ENCODE results near the gene DOK3. TPM values are rescaled to one million over a fixed set of nuclear protein-coding genes. Genes with fewer than 3 reads are reported as not detected.

DOK3 gene
- total and polyA plus RNA-seq, 2 of the 13 experiments (the other 11 are each of a cell fraction or from before 2014, with no cell fraction given), result 1.4 to 1.5 TPM

- TF ChIP-seq, protein P1, sequence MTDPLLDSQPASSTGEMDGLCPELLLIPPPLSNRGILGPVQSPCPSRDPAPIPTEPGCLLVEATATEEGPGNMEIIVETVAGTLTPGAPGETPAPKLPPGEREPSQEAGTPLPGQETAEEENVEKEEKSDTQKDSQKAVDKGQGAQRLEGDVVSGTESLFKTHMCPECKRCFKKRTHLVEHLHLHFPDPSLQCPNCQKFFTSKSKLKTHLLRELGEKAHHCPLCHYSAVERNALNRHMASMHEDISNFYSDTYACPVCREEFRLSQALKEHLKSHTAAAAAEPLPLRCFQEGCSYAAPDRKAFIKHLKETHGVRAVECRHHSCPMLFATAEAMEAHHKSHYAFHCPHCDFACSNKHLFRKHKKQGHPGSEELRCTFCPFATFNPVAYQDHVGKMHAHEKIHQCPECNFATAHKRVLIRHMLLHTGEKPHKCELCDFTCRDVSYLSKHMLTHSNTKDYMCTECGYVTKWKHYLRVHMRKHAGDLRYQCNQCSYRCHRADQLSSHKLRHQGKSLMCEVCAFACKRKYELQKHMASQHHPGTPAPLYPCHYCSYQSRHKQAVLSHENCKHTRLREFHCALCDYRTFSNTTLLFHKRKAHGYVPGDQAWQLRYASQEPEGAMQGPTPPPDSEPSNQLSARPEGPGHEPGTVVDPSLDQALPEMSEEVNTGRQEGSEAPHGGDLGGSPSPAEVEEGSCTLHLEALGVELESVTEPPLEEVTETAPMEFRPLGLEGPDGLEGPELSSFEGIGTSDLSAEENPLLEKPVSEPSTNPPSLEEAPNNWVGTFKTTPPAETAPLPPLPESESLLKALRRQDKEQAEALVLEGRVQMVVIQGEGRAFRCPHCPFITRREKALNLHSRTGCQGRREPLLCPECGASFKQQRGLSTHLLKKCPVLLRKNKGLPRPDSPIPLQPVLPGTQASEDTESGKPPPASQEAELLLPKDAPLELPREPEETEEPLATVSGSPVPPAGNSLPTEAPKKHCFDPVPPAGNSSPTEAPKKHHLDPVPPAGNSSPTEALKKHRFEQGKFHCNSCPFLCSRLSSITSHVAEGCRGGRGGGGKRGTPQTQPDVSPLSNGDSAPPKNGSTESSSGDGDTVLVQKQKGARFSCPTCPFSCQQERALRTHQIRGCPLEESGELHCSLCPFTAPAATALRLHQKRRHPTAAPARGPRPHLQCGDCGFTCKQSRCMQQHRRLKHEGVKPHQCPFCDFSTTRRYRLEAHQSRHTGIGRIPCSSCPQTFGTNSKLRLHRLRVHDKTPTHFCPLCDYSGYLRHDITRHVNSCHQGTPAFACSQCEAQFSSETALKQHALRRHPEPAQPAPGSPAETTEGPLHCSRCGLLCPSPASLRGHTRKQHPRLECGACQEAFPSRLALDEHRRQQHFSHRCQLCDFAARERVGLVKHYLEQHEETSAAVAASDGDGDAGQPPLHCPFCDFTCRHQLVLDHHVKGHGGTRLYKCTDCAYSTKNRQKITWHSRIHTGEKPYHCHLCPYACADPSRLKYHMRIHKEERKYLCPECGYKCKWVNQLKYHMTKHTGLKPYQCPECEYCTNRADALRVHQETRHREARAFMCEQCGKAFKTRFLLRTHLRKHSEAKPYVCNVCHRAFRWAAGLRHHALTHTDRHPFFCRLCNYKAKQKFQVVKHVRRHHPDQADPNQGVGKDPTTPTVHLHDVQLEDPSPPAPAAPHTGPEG (CRISPR knock-in tag; IDR thresholded peaks at IDR 0.05), result no peak
- TF ChIP-seq, protein P2, sequence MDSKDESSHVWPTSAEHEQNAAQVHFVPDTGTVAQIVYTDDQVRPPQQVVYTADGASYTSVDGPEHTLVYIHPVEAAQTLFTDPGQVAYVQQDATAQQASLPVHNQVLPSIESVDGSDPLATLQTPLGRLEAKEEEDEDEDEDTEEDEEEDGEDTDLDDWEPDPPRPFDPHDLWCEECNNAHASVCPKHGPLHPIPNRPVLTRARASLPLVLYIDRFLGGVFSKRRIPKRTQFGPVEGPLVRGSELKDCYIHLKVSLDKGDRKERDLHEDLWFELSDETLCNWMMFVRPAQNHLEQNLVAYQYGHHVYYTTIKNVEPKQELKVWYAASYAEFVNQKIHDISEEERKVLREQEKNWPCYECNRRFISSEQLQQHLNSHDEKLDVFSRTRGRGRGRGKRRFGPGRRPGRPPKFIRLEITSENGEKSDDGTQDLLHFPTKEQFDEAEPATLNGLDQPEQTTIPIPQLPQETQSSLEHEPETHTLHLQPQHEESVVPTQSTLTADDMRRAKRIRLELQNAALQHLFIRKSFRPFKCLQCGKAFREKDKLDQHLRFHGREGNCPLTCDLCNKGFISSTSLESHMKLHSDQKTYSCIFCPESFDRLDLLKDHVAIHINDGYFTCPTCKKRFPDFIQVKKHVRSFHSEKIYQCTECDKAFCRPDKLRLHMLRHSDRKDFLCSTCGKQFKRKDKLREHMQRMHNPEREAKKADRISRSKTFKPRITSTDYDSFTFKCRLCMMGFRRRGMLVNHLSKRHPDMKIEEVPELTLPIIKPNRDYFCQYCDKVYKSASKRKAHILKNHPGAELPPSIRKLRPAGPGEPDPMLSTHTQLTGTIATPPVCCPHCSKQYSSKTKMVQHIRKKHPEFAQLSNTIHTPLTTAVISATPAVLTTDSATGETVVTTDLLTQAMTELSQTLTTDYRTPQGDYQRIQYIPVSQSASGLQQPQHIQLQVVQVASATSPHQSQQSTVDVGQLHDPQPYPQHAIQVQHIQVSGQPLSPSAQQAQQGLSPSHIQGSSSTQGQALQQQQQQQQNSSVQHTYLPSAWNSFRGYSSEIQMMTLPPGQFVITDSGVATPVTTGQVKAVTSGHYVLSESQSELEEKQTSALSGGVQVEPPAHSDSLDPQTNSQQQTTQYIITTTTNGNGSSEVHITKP (CRISPR knock-in tag; IDR thresholded peaks at IDR 0.05; ENCODE audit: low read depth), result no peak
- peak; percentile 58 for TF ChIP-seq SAP130 (CRISPR knock-in tag; IDR thresholded peaks at IDR 0.05; ENCODE audit: low read depth)
- no peak for TF ChIP-seq ETV6 (CRISPR knock-in tag; conservative IDR thresholded peaks at IDR 0.05)
- no peak for TF ChIP-seq NFE2 (CRISPR knock-in tag; IDR thresholded peaks at IDR 0.05)
- no peak for TF ChIP-seq AGO1 (IDR thresholded peaks at IDR 0.05; ENCODE audit: low read depth, low read length, poor library complexity, severe bottlenecking)
- TF ChIP-seq ZNF850 (CRISPR knock-in tag; conservative IDR thresholded peaks at IDR 0.05), result no peak
- TF ChIP-seq NR2F1 (CRISPR knock-in tag; IDR thresholded peaks at IDR 0.05), result no peak
- TF ChIP-seq HNF1B (CRISPR knock-in tag; IDR thresholded peaks at IDR 0.05), result no peak
- no peak for TF ChIP-seq FOXK1 (CRISPR knock-in tag; IDR thresholded peaks at IDR 0.05; ENCODE audit: borderline replicate concordance, low read depth)
- no peak for TF ChIP-seq ATF1 (CRISPR knock-in tag; IDR thresholded peaks at IDR 0.05)
- no peak for TF ChIP-seq HMG20B (CRISPR knock-in tag; conservative IDR thresholded peaks at IDR 0.05)
- no peak for TF ChIP-seq ZZZ3 (CRISPR knock-in tag; IDR thresholded peaks at IDR 0.05; ENCODE audit: borderline replicate concordance)
Measured at GRCh38 chr5:177477701-177478477, 31.7 kb downstream of the DOK3 start (continued).
